Skin epidermis (tissue), 12 donors: ENCODE data around the gene NPLOC4.
"Not testable (repeated sequence)": the region's sequence is repeated elsewhere in the genome, so short reads cannot be mapped to it uniquely, and the experiment has no call there.

ENCODE experiments used
- H3K27ac ChIP-seq, 21 experiments: fragments of 200-600 bp; sonication (generic) in 11 of 21; one replicate each; pipeline ENCODE4 v1.5.0; 2020; ENCODE audit warnings: mild to moderate bottlenecking in 3 of 21, inconsistent platforms in 2 of 21, moderate library complexity in 2 of 21
- H3K4me3 ChIP-seq, 7 experiments: fragments of 200-600 bp; sonication (generic) in 2 of 7; one replicate each; pipeline ENCODE4 v1.5.0; 2020; ENCODE audit warnings: inconsistent platforms in 2 of 7, mild to moderate bottlenecking in 2 of 7, moderate library complexity in 1 of 7

NPLOC4 gene

DNA sequence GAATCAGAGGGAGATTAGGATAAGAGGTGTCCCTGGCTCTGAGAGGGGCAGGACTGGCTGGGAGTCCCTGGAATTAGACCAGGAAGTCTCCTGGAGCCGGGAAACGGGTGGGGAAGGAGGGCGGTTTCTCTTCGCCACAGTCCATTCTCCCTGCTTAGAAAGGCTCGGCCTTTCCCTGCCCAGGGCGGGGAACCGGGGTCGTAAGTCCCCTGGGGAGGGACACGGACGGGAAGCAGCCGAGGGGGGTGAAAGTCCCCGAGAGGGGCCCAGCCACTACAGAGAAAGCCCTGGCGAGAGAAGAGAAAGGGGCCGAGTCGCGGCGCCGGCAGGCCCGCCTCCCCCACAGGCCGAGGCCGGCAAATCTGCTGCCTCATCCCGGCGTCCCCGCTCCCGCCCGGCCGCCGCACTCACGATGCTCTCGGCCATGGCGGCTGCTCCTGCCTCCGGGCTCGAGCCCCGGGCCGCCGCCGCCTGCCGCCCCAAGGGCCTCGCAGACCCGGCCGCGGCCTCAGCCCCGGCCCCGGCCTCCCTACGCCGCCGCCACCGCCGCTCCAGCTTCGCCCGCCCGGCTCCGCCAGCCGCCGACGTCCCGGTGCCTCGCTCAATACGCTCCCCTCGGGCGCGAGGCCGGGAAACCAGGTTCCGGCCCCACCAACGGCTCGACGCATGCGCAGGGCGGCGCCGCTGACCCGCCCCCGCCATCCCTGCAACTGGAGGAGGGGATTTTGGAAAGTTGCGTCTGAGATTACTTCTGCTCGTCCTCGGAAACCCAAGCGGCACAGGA, at the start of gene NPLOC4, which contains the start of gene TSPAN10:
NPLOC4 (minus strand) TSS at position 608 of the 784 bp plus-strand sequence; CDS start at position 426, 182 bp downstream.
TSPAN10 (plus strand) TSS at position 692 of the 784 bp plus-strand sequence. CDS start 5,217 bp downstream, outside the sequence.
- H3K4me3 ChIP-seq, result peak within 1 kb of the TSS; percentile 79 to 93 (median 90)
- peak within 1 kb of the TSS; percentile 80 to 98 (median 95) for H3K27ac ChIP-seq

DNA sequence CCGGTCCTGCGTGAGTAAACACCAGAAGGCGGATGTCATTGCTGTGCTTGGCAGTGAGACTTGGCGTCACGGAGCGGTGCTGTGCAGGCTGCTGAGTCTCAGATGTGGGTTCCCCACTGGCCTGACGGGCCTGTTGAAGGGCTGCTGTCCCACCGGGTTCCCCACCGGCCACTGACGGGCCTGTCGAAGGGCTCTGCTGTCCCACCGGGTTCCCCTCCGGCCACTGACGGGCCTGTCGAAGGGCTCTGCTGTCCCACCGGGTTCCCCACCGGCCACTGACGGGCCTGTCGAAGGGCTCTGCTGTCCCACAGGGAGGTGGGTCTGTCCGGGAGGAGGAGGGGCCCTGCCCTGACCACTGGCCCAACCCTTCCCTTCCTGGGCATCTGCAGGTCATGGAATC, 49.7 kb upstream of the NPLOC4 start:
- Histone ChIP-seq H3K27ac (no peak overlapping the region), H3K4me3 (no peak overlapping the region)

DNA sequence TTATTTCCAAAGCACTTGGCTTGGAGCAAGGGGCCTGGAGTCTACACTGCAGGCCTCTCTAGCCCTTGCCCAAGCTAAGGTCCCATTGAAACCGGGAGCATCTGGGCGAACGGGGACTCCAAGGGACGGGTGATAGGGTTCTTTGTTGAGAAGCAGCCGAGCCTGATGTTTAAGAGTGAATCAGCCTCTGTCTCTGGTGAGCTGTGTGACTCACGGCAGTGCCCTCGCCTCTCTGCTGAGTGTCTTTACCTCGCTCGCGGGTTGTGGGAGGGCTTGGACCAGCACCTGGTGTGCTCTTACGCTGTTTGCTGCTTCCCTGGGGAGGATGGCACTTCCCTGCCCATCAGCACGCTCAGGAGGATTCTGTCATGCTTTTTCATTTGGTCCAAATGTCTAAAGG, 48.2 kb upstream of the NPLOC4 start:
- Histone ChIP-seq H3K4me3 (peak overlapping the region; percentile 59 to 100 (median 96)), H3K27ac (peak overlapping the region in 19 of 21 experiments; percentile 88 to 99 (median 95))

DNA sequence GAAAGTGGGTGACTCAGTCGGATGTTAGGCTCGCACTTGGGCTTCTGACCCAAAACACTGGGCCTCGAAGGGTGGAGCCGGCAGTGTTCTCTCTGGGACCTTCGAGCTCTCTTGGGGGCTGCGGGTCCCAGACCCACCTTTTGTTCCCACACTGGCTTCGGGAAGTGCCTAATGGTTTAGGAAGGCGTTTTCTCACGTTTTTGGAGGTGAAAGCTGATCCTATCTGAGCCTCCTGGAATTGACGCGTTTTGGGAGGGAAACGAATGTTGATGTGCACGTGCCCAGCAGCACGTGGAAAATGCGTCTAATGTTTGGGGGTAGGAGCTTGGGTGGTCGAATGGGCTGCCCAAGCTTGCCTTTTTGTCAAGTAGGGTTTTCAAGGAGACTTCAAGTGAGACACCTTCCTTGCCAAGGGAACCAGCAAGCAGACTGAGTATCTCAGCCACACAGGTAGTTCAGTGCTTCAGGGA, 47.6 kb upstream of the NPLOC4 start:
- H3K4me3 ChIP-seq, result peak overlapping the region; percentile 59 to 100 (median 96)
- H3K27ac ChIP-seq, result peak overlapping the region; percentile 84 to 99 (median 95)

DNA sequence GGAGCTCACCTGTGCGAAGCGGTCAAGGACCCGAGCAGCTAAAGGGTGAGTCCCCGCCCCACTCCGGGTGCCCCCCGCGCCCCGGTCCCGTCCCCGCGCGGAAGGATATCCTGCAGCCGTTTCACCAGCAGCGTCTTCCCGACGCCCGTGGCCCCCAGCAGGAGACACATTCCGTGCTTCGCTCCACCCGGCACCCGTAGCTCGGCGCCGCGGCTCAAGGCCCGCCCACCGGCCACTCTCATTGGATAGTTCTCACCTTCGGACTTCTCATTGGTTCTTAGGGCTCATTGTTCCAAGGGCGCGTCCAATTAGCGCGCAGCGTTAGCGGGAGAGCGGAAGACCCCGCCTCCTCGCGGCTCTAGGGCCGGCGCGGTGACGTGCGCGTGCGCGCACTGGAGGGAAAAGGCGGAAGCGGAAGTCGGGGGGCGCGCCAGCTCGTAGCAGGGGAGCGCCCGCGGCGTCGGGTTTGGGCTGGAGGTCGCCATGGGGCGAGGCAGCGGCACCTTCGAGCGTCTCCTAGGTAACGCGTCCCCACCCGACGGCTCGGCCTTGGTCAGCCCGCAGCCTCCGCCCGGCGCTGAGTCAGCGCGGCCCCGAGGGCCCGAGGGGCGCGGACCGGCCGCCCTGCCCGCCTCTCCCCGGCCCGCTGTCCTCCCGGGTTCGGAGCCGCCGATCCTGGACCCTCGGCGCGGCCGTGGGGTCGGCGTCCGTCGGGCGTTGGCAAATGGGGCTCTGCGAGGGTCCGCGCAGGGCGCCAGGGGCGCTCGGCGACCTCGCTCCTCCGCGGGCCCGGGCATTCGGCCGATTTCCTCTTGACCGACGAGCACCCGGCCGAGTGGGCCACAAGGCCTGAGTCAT, 46.9 kb upstream of the NPLOC4 start, which contains the start of the genes ARL16 and HGS:
ARL16 (minus strand) TSS at position 214 of the 858 bp plus-strand sequence; CDS start at position 170, 44 bp downstream.
HGS (plus strand) TSS at position 428 of the 858 bp plus-strand sequence; CDS start at position 484, 56 bp downstream.
- peak within 1 kb of the TSS; percentile 84 to 99 (median 95) for H3K27ac ChIP-seq
- peak within 1 kb of the TSS; percentile 59 to 100 (median 96) for H3K4me3 ChIP-seq

DNA sequence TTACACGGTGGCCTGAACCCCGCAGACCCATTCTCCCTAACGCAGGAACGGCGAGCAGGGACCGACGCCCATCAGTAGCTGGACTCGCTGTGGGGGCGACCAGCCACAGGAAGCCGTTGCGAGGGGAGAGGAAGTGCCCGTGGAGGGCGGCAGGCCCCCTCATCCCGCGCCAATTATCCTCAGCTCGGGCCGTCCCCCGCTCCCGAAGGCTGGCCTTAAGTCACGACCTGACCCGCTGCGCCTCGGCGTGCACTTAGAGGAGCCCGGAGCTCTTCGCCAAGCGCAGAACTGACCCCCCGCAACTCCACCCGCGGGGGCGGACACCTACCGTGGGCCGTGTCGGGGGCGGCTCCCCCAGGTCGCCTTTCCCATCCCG, 46.3 kb upstream of the NPLOC4 start:
- Histone ChIP-seq H3K4me3 (peak overlapping the region; percentile 59 to 100 (median 96)), H3K27ac (peak overlapping the region; percentile 69 to 98 (median 92))

DNA sequence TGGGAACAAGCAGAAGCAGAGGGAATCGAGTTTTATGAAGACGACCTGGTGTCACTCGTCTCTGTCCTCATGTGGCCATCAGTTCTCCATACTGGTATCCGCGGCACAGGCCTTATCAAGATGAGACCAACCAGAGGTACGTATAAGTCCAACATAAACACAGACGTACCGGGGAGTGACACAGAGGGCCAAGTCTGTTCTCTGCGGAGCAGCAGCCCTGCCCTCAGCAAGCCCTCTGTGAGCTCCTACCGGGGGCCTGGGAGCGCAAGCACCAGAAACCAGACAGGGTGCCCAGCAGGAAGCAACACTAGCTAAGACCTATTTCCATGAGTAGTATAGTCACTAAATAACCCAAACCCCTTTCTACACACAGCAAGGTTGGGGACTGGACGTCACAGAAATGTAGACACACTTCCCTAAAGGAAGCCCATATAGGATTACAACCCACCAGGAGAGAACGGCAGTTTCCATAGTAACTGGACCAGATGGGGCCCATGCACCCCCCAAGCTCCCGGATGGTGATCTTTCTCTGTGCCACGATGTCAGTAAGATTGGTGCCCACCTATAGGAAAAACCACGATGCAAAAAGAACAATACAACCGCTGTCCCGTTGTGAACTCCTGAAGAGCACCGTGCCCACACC, 45.8 kb upstream of the NPLOC4 start:
- Histone ChIP-seq H3K4me3 (peak overlapping the region; percentile 59 to 100 (median 96)), H3K27ac (peak overlapping the region in 20 of 21 experiments; percentile 69 to 98 (median 92))

DNA sequence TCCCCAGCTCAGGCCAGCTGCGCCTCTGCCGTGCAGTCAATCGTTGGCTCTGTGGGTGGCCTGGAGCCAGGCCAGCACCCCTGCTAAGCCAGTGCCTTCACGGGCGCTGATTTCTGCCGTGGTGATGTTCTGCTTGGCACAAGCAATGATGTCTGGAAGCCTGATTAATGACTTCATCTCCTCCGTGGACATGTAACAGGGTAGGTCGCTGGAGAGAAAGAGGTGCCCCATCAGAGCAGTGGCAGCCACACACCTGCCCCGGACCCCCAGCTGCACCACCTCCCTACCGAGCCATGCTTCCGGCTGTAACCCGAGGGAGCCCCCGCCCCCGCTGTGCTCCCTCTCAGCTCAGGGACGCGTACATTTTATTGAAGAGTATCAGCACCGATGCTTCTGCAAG, 44.8 kb upstream of the NPLOC4 start:
- no peak overlapping the region for H3K27ac ChIP-seq
- H3K4me3 ChIP-seq, result no peak overlapping the region

DNA sequence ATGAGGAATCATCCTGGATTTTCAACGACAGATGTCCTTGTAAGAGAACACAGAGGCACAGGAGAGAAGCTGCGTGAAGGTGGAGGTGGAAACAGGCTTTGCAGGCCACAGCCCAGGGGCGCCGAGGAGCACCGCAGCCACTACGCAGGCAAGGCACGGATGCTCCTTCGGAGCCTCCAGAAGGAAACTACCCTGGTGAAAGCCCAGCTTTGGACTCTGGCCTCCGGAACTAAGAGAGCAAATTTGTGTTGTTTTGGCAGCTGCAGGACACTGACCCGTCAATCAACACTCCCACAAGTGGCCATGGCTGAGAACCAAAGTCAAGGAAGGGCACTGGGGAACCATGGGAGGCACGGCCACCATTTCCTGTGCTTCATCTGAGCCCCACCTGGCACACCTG, 43.2 kb upstream of the NPLOC4 start:
- Histone ChIP-seq H3K27ac (no peak overlapping the region), H3K4me3 (no peak overlapping the region)

DNA sequence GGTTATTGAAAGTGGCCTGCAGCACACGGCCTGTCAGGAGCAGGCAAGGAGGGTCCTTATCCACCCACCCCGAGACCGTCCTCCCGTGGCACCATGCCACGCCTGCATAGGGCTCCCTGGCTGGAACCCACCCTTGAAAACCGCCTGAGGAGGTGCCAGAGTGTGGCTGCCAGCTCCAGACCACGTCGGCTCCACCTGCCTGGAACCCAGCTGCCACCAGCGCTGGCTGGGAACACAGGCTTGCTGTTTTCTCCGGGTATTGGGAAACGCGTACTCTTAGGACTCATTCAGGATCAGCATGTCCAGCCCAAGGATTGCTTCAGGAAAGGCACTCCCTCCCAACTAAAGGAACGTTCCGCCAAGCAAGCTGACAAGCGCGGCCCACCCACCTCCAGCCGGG, 40.0 kb upstream of the NPLOC4 start:
- Histone ChIP-seq H3K27ac (peak overlapping the region in 1 of 21 experiments; percentile 4), H3K4me3 (no peak overlapping the region)

DNA sequence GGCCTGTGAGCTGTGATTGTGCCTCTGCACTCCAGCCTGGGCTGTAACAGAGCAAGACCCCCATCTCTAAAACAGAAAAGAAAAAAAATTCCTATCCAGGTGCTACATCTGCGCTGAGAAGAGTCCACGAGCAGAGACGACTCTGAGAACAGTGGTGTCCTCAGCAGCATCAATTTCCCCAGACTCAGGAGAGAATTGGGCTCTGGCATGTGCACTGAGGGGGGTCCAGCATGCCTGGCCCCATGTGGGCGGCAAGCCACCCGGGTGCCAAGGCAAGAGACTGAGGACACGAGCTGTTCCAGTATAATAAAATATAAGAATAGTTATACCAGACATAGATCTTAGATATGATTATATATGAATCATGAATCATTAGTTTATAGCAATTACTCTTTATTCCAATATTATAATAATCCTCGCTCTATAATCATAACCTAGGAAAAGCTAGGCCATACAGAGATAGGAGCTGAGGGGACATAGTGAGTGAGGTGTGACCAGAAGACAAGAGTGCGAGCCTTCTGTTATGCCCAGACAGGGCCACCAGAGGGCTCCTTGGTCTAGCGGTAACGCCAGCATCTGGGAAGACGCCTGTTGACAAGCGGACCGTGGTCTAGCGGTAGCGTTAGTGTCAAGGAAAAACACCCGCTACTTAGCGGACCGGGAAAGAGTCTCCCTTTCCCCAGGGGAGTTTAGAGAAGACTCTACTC, 38.8 kb upstream of the NPLOC4 start:
- H3K4me3 ChIP-seq, H3K27ac ChIP-seq: not testable (repeated sequence)

DNA sequence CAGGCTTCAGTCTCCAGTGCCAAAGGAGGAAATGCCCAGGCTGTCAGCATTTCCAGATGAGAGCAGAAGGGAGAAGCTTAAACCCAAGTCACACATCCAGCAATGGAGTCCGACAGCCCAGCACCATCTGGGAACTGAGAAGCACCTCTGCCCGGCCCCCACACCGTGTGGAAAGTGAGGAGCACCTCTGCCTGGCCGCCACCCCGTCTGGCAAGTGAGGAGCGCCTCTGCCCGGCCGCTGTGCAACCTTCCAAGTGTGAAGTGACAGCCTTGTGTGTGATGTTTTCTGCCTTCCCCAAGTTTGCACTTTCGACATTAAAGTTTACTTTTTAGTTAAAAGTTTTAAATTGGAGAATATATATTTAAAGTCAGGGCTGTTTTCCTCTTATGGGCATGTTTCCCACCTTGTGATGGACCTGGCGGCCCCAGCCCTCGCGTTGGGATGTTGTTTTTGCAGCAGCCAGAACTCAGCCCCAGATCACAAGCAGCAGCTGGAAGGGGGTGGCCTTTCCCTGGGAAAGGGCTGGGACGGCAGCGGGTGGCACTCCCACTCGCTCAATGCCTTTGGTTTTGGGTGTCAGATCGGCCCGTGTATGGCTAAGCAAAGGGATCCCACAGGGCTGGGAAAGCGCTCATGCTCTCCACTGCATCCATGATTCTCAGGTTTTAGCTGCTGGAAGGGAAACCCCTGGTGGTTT, 36.8 kb upstream of the NPLOC4 start:
- H3K4me3 ChIP-seq, result no peak overlapping the region
- no peak overlapping the region for H3K27ac ChIP-seq

DNA sequence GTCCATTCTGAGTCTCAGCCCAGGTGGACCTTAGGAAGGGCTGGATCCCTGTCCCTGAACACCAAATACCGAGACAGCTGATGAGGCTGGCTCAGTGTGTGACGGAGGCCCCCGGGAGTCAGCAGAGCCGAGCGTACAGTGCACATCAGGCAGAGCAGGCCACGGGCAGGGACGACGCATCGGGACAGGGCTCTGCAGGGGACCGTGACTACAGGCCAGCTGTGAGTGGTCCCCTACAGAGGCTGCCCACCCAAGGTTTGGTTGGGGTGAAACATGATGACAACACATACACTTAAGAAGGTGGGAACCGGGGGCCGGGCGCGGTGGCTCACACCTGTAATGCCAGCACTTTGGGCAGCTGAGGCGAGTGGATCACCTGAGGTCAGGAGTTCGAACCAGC, 36.0 kb upstream of the NPLOC4 start:
- Histone ChIP-seq H3K4me3 (no peak overlapping the region), H3K27ac (no peak overlapping the region)

DNA sequence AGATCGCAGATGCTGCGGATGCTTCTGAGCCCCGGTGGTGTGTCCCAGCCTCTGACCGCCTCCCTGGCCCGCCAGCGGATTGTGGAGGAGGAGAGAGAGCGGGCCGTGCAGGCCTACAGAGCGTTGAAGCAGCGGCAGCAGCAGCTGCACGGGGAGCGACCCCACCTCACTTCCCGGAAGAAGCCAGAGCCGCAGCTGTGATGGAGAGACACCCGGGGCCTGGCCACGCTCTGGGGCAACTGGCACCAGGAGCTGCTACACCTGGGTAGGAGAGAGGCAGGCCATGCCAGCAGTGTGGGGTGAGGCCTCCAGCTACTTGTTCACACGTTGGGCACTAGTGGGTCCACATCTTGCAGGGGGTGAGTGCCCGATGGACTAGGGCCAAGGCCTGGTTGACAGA, 35.6 kb upstream of the NPLOC4 start:
- no peak overlapping the region for H3K4me3 ChIP-seq
- H3K27ac ChIP-seq, result no peak overlapping the region

DNA sequence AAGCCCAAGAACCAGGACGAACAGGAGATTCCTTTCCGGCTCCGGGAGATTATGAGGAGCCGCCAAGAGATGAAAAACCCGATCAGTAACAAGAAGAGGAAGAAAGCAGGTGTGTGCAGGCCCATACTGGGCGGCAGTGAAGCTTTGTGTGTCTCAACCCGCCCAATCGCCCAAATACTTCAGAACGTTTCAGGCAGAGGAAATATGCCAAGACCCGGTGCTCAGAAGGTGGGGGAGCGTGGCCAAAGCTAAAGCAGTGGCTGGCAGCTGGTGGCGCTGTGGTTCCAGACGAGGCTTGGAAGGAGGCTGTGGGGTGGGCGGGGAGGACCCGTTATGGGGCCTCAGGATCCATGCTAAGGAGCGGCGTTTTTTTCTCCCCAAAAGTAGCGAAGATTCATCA, 30.8 kb upstream of the NPLOC4 start:
- peak overlapping the region in 5 of 7 experiments; percentile 93 to 99 (median 95) for H3K4me3 ChIP-seq
- peak overlapping the region in 18 of 21 experiments; percentile 50 to 99 (median 96) for H3K27ac ChIP-seq

DNA sequence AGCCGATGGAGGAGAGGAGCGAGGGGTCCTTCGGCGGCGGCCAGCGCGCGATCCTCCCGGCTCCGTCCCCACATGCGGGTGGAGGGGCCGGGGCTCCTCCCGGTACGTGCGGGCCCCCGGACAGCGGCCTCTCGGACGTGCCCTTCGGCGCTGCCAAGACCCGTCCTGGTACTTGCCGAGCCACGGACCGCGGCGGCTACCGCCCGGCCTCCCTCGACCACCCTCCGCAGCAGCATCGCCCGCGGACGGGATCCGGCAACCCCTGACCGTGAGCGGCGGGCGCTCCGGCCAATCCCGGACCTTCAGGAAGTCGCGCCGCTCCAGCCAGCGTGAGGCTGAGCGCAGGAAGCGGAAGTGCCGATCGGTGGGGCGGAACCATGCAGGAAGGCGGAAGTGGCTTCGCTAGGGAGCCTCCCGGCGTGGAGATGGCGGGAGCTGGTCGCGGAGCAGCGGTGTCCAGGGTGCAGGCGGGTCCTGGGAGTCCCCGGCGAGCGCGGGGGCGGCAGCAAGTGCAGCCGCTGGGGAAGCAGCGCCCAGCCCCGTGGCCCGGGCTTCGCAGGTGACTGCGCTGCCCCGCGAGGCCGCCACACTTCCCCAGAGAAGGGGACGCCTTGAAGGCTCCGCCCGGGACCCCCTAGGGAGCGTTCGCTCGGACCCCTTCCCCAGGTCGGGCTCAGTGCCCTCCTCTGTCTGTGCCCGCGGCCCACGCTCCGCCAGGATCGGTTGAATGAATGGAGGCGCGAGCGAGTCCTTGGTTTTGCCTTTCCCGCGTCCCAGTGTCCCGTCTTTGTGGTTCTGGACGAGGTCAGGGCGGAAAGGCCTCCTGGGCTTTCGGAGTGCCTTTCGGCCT, 29.7 kb upstream of the NPLOC4 start, which contains the start of the genes CCDC137 and OXLD1:
CCDC137 (plus strand) TSS at position 396 of the 850 bp plus-strand sequence; CDS start at position 426, 30 bp downstream.
OXLD1 (minus strand) TSS at position 264 of the 850 bp plus-strand sequence; CDS start at position 236, 28 bp downstream.
- Histone ChIP-seq H3K27ac (peak within 1 kb of the TSS; percentile 40 to 99 (median 94)), H3K4me3 (peak within 1 kb of the TSS; percentile 70 to 99 (median 95))

DNA sequence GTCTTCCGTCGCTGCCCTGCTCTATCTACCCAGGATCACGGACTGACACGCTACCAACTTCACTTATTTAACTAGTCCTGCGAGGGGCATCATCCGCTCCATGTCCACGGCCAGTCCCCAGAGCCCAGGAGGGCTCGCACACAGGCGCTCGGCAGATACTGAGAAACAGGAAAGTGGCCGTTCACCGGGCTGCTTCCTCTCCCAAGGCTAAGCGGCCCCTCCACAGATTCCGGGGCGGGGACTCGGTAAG, 29.1 kb upstream of the NPLOC4 start:
- Histone ChIP-seq H3K27ac (peak overlapping the region; percentile 40 to 99 (median 94)), H3K4me3 (peak overlapping the region; percentile 70 to 99 (median 95))
